ENCODE results near the gene CEP95.
"Not testable (repeated sequence)": the region's sequence is repeated elsewhere in the genome, so short reads cannot be mapped to it uniquely, and the experiment has no call there.

Gene CEP95

DNA sequence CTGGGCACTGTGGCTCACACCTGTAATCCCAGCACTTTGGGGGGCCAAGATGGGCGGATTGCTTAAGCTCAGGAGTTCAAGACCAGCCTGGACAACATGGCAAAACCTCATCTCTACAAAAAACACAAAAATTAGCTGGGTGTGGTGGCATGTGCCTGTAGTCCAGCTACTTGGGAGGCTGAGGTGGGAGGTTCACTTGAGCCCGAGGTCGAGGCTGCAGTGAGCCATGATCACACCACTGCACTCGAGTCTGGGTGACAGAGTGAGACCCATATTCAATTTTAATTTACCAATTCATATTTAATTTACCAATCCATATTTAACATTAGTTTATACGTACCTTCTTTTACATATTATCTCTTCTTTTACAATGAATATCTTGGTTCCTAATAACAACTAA is 11.5 kb upstream of the CEP95 start:
- not testable (repeated sequence) for DNase-seq, ATAC-seq

DNA sequence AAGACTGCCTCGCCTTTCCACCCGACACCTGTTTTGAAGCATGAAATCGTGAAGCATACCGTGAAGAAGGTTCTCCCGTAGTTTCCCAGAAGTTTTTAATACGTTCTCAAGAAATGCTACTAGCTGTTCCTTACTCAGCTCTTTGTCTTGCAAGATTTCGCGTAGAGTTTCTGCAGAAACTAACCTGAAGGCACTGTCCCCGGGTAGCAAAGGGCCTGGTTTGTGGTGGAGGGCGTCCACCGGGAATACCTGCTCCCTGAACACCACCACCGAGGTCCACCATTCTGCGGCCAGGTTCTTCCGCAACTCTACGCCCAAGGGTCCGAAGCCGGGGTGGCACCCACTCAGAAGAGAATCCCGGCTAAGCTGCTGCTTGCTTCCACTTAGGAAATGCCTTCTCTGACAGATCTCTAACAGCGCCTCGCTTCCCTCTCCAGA is 10.4 kb upstream of the CEP95 start:
- DNase-seq = no peak
- no peak for ATAC-seq

DNA sequence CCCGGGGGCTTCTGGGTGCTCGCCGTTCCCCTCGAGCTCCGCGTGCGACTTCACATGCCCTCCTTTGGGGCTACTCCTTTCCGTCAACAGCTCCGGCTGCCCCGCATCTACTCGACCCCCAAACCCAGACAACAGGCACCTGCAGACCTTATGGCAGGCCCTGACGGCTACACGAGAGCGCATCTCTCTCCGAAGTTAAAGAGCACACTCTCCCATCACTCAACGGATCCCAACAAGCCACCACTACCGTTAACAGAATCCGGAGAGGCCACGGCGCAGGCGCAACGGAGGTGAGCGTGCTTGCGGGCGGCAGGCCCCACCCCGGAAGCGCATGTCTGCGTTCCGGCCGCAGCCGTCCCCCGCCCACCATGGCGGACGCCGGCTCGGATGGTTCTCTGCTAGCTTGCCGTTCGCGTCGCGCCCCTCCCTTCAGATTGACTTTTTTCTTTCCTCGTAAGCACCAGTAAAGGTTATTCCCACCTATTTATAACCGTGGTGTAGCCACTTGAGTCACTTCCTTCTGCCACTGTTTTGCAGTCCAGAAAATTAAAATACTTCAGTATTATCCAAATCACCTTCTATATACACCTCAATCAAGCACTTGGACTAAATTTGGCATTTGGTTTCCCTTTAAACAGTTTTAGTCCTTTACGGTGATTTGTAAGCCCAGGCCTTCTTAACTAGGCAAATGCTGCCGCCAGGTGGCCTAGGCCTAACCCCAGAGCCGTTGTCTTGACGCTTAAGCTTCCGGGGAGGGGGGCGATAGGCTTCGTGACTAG is 9.8 kb upstream of the CEP95 start, which contains the start of gene POLG2:
Gene POLG2 (minus strand): TSS at position 269 of the 779 bp plus-strand sequence. CDS start 86 bp downstream, at position 183.
- DNase-seq (peak; percentile 97), ATAC-seq (peak; percentile 88)

DNA sequence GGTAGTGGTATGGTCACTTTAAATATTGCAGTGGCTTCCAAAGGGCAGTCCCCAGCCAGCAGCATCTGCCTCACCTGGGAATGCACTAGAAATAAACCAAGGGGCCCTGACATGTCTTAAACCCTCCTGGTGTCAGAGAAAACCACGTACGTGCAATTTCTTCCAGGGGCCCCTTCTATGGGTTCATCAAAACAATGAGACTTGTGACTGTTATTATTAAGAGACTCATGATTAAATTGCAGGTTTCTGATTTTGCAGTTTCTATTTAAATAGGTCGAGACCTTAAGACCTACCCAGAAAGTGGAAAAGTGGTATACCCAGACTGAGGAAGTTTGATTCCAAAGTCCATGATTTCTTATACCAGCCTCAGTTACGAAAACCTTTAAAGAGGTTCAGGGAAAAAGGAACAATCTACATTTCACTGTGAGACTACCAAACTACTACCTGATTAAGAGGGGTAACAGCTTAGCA is 9.2 kb upstream of the CEP95 start:
- ATAC-seq = peak; percentile 44
- DNase-seq = no peak

DNA sequence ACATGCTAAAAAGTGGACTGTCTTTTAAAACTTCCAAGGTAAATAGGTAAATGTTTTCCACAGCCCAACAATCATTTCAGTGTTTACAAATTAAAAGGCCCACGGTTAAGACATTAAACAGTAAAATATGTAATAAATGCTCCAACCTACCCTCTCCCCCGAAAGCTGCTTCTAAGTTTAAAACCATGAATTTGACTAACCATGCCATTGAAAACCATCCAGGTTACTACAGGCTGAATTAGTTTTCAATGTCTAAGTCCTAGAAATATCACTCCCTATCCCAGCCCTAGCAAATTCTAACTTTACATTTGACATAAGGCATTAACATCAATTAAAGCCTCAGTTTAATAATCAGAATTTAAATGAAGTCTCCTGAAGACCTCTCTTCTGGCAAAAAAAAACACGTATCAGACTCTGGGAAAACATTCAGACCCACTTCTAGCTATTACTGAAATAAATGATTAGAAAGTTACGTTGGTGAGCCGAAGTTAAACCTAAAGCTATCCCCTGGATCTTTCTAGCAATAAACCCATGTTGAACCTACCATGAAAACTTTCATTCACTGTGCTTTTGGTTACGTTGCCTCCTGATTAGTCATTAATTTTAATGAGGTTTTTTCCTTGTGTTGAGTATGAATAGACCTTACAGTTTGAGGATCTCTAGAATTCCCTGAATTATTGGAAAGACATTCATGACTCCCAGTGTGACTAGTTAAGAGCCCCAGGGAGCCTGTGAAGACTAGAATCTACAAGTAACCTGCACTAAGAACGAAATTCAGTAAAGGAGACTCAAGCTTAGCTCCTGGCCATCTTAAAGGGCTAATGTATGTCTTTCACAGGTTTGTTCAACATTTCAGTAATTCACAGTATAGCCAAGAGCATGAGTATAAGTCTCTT is 8.2 kb upstream of the CEP95 start:
- ATAC-seq (no peak), DNase-seq (no peak)

DNA sequence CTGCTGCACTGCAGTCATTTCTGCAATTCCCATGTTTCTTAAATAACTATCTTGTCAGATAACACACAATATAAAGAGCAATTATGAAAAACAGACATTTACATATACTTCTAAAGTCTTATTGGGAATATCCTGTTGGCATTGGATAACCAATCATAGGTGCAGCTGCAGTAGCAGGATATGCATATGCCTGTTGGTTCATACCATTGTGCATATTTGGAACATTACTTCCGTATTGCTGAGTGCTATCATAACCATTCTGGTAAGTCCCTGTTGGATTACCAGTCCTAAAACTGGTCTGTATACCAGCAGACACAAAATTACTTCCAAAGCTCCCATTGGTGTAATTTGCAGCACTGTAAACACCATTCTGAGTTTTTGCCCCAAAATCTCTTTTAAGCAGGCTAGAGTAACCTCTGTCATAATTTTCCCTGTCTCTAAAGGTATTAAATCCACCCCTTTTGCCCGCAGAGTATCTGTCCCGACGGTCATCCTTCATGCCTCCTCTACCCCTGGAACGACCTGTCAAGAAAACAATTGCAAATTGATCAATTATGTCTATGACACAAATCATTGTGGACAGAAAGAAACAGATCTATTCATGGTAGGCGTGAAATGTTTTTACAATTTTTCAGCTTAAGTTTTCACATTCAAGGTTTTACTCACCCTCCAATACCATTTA is 6.8 kb upstream of the CEP95 start:
- DNase-seq (no peak), ATAC-seq (no peak)

DNA sequence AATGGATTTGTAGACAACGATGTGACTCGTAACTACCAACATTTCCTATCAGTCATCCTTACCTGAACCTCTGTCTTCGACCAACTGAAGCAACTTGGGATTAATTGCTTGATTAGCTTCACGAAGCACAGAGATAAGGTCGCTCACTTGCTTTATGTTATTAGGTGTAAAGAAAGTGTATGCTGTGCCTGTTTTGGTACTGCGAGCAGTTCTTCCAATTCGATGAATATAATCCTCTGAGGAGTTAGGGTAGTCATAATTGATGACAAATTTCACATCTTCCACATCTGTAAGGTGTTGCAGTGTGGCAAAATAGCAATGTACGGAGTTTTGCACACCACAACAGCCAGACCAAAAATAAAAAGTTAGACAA is 6.3 kb upstream of the CEP95 start:
- DNase-seq = no peak
- no peak for ATAC-seq

DNA sequence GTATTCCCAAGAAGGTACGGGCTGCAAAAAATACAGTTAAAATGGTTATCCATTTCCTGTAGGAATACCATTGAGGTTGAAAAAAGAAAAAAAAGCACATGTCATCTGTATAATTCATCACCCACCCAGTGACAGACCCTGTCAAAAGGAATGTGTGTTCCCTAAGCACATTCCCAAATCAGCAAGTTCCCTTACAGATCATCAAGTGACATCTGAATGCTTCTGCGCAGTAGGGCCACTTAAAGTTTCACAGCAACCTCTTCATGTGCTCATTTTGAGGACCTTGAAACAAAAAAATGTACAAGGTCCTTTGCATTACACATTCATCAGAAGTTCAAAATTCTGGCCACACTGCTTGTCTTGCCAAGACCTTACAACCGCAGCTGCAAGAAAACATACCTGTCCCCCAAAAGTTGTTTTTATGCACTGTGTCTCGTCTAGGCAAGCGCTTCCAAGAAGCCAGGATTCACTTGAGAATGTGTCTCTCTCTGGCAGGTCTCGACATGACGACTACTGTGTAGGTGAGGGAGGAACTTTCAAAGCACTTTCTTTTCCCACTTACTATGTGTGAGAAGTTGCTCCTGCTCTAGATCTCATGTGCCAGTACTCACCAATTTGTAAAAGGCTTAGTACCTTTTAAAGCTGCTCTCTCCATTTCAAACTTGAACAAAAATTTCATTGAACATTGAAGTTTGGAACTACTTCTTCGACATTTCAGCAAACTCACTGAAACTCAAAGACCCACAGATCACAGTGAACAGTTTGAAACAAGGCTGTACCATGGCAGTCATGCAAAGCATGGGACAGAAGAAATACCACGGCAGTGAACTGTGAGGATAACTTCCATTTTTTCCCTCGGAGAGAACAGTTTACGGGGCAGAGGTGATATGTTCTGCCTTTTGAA is 5.7 kb upstream of the CEP95 start:
- no peak for ATAC-seq
- no peak for DNase-seq

DNA sequence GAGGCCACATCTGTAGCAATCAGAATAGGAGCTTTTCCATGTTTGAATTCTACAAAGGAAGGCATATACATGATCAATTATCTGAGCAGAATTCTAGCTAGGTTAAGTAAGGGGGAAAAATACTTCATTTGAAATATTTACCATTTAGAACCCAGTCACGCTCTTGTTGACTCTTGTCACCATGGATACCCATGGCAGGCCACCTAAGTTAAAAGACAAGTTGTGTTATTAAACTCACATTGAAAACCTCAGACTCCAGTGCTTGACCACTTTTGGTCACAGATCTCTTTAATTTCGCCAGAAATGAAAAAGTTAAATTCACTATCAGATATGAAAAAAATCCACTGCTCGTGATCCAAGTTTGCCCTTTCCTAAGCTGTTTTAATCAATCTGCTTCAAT is 4.8 kb upstream of the CEP95 start:
- no peak for DNase-seq
- no peak for ATAC-seq

DNA sequence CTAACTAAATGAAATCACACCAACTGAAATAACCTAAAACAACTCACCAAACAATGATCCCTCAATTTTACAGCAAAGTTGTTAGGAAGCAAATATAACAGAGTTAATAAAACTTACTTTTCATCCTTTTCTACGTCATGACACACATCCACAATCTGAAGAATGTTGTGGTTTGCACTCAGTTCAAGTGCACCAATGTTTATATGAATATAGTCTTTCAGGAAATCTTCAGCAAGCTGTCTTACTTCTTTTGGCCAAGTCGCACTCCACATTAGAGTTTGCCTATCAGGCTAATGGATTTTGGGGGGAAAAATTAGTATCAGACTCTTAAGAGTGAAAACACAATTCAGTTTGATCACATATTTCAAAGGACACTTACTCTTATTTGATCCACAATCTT is 4.0 kb upstream of the CEP95 start:
- DNase-seq = no peak
- ATAC-seq = no peak

DNA sequence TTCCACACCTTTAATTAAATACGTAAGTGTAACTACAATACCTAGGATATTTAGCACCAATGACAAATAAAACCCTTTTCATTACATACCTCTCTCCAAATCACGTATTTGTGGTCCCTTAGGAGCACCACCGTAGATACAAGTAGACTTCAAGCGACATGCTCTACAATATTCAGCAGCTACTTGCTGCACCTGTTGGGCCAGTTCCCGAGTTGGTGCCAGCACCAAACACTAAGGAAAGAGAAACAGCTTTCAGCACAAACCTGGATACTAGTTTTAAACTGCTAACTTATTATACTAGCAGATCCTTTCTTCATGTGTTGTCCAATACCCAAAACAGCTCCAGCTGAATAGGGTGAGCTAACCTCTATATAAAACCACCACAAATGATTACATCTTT is 3.4 kb upstream of the CEP95 start:
- ATAC-seq (no peak), DNase-seq (no peak)

DNA sequence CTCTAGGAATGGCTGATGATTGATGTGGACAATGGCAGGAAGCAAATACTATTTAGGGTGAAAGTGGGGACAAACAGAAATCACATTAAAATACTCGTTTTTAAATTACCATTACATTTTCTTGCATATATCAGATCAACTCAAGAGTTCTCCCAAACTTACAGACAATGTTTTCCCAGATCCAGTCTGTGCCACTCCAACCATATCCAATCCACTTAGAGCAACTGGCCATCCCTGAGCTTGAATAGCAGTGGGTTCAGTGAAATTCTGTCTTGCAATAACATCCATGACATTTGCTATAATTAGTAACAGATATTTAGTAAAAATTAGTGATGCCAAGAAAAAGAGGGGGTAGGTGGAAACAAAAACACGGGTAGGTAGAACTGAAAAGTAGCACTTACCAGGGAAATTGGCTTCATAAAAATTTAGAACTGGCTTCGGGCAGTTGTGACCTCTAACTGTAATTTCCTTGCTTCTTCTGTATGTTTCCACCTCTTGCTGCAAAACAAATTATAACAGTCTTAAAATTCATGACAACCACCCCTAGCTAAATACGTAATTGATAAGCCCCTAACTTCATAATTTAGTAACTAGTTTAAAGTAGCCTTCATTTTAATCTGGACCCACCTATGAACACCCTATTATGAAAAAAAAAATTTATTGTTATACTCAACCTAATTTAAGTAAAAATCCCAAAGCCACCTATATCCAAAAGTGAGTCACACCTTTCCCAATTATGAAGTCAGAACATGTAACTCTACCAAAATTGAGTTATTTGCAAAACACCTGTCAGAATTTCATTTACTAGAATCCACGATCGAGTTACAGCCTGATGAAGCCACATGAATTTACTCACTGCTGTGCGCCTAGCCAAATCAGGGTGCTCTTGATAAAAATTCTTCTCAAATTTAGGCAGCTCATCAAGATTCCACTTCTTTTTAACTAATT is 2.7 kb upstream of the CEP95 start:
- ATAC-seq = no peak
- no peak for DNase-seq

DNA sequence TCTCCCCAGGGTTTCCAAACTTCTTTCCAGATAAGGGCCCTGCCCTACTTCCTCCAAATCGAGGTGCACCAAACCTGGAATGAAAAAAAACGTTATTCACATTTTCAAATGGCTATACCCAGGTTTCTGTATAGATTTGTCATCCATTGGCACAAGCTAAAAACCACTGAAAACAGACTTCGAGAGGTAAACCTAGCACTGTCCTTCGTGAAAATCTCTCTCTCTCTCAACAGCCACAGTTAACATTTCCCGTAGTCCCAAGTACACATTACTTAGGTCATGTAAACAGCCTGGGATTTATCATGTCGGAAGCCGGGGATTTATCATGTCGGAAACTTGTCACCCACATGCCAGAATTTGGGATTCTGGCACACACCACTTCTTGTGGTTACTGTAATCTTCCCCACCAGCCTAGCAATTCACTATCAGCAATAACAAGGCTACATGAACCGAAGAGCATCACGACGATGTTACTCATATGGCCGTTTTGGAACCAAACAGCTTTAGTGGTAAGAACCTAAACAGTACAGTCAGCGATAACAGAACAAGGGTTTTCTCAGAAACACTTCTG is 1.9 kb upstream of the CEP95 start:
- ATAC-seq (no peak), DNase-seq (no peak)

DNA sequence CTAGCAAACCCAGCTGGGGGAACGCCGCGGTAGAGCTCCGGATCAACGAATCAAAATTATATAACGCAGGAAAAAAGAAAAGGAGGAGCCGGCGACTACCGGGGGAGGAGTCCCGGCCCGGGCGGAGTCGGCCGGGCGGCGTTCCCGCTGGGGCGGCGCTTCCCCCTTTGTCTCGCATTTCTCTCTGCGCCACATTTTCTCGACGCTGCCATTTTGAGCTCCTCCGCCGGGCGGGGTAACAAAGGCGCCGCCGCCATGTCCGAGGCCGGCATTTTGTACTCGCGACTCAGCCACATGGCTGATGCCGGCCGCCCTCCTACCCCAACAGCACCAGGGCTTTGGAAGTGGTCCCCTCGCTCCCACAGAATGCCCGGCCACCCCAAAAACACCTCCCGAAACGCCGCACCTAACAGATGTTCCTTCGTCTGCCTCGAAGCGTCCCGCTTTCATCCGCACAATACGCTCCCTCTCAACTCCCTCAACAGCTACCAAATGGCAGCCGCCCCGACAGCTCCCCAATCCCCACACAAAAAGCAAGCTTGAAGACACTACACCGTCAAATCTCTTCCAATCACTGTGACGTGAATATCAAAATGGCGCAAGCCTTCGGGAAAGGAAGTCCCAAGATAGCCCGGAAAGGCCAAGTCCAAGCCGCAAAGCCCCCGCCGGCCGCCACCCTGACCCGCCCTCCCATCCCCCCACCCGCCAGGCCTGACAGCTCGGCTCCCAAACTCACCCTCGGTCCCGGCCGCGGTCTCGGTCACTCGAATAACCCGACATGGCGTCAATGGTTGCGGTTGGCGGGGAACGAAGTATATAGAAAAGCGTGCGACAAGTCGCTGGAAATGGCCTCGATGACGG is 1.2 kb upstream of the CEP95 start:
- DNase-seq (peak; percentile 82), ATAC-seq (peak; percentile 25)

DNA sequence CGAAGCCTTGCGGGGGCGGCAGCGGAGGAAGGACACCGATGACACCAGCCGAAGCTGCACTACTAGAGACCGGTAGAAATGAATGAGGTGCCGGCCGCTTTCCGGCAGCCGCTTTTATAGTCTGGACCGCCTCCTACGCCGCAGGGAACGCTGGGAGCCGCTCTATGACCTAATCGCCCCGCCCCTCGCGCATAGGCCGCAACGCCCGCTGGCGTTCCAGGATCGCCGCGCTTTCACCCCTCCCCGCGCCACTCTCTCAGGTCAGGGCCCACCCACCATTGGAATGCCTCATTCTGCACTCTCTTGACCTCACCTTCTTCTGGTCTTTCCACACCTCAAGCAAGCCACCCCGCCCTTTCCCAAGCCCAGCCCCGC is 589 bp upstream of the CEP95 start, which contains the start of gene DDX5:
Gene DDX5 (minus strand): TSS at position 89 of the 375 bp plus-strand sequence. CDS start 170 bp downstream, outside the sequence.
- no peak for ATAC-seq
- DNase-seq = peak; percentile 98

DNA sequence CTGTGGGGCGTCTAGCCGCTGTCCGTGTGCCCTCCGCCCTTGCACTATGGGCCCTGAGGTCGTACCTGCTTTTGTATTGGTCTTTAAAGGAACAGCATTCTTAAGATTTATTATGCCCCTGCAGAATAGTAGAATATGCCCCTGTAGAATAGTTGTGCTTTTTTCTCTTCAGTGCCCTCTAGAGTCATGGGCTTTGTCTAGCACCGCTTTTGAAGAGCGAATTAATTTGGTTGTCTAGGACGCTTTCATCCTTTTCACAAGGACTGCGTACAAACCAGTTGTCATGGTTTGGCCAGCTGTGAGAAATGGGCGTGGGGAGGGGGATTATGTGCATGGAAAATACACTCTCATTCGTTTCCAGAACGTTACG is 621 bp downstream of the CEP95 start:
- peak; percentile 37 for ATAC-seq
- peak; percentile 38 for DNase-seq

DNA sequence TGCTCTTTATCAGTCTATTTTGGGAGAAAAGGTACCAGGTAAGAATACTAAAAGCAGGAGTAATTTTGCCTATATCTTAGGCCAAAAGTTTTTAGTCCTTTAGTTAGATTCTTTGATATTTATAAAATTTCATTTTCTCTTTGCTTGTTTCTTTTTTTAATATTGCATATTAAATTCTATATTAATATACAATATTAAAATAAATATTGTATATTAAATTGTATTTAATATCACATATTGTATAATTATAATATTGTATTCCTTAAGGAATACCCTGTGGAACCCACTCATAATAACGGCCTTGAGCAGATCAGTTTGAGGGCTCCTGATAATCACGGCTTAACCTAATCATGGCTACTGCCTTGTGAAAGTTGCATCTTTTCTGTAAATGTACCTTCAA is 1.9 kb downstream of the CEP95 start:
- no peak for DNase-seq
- ATAC-seq = no peak

DNA sequence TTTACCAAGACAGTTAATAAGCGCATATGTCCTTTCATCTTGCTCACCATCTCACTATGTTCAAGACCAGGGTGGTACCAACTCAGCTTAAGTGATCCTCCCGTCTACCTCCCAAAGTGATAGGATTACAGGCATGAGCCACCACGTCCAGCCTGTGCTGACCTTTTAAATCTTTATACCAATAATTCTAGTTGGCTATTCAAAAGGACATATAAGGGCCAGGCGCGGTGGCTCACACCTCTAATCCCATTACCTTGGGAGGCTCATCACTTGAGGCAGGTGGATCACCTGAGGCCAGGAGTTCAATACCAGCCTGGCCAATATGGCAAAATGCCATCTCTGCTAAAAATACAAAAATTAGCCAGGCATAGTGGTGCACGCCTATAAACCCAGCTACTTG is 2.4 kb downstream of the CEP95 start:
- DNase-seq (no peak), ATAC-seq (no peak)

DNA sequence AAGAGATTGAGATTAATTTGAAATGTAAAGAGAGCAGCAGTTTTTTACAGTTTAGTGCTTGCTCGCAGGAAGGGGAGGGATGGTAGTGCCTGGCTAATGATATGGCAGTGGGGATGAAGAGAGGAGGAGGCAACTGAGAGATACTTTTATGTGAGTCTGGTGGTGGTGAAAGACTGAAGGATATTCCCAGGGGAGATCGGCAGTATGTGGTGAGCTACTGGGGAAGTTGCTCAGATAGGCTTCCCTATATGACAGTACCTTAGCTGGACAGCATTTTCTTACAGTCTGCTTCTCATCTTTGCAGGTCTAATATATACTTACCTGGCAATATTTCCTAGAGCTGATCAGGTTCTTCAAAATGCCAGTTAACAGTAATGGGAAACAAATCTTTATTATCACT is 8.6 kb downstream of the CEP95 start:
- DNase-seq (no peak), ATAC-seq (no peak)
